Effector memory CD8-positive, alpha-beta T cell (primary cell): ENCODE data around the gene PTGS1.

Source experiments
- ATAC-seq: fragments of 150-1000 bp; cut with Tn5 transposase; replicated peaks from 2 replicates; pipeline ENCODE4 v1.10.0; 2021; ENCODE audit warnings: mild to moderate bottlenecking, moderate library complexity
- DNase-seq, 3 experiments: peaks; one replicate each; pipeline ENCODE4 v3.0.0; 2021
- H3K27ac Mint-ChIP-seq, 2 donors: one replicate each; pipeline ENCODE4 v1.8.0; 2022; ENCODE audit warnings: mild to moderate bottlenecking in 2 of 2, mixed read lengths in 2 of 2, moderate library complexity in 2 of 2
- H3K27me3 Mint-ChIP-seq, 2 donors: one replicate each; pipeline ENCODE4 v1.8.0; 2022; ENCODE audit warnings: mixed read lengths in 2 of 2
- H3K36me3 Mint-ChIP-seq: one replicate; pipeline ENCODE4 v1.8.0; 2022; ENCODE audit warnings: mild to moderate bottlenecking, moderate library complexity, mixed read lengths; ENCODE audit not compliant: insufficient read depth
- H3K4me1 Mint-ChIP-seq, 2 donors: one replicate each; pipeline ENCODE4 v1.8.0; 2022; ENCODE audit warnings: low read depth in 2 of 2, mixed read lengths in 2 of 2
- H3K4me3 Mint-ChIP-seq, 2 donors: one replicate each; pipeline ENCODE4 v1.8.0; 2022; ENCODE audit warnings: mild to moderate bottlenecking in 2 of 2, mixed read lengths in 2 of 2, moderate library complexity in 2 of 2
- H3K9me3 Mint-ChIP-seq, 2 donors: one replicate each; pipeline ENCODE4 v1.8.0; 2022; ENCODE audit warnings: mixed read lengths in 2 of 2

PTGS1 gene

GRCh38 chr9:122336866-122337555 lies 33.8 kb upstream of the PTGS1 start:
- H3K27ac Mint-ChIP-seq = no peak overlapping the region
- peaks cover 23 to 39% of the 10 kb centered on the region in 2 donors for H3K27me3 Mint-ChIP-seq
- H3K9me3 Mint-ChIP-seq = no peaks in the 10 kb centered on the region
- ATAC-seq = no peak
- no peak for DNase-seq
- no peaks in the 10 kb centered on the region for H3K4me1 Mint-ChIP-seq
- H3K4me3 Mint-ChIP-seq = no peak overlapping the region
- no peaks in the 10 kb centered on the region for H3K36me3 Mint-ChIP-seq

DNA sequence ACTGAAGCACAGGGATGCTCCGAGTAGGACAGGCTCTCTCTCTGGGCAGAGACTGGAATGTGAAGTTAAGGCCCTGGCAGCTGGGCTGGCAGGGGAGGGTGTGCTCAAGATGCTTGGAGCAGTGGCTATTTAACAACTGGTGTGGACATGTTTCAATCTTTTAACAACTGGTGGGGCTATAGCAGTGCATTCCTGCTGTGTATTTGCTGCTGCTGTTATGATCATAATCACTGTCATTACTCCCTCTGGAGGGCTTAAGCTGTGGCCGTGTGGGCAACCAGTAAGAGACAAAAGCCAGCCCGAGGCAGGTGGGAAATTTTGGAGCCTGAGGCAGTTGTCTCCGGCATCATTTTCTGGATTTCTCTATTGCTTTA lies 33.3 kb upstream of the PTGS1 start:
- Mint-ChIP-seq H3K4me1 (no peaks in the 10 kb centered on the region), H3K4me3 (no peak overlapping the region), H3K27ac (no peak overlapping the region), H3K36me3 (no peaks in the 10 kb centered on the region), H3K9me3 (no peaks in the 10 kb centered on the region), H3K27me3 (peaks cover 28 to 43% of the 10 kb centered on the region in 2 donors)
- ATAC-seq (no peak), DNase-seq (no peak)

DNA sequence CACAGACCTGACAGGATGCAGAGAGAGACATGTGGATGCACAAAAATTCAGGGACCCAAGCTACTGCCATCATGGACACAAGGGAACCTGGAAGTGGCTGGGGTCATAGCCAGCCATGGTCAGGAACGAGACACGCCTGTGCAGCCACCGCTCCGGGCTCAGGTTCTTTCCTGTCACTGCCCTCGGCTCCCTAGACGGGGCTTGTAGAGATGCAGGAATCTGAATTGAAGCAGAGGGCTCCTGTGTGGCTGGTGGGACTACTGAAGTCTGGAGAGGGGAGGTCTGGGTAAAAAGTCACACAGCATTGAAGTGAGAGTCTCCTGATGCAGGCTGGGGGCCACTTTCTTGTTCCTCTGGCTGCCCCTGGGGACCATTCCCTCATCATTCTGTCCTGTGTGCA lies 32.3 kb upstream of the PTGS1 start:
- H3K4me3 Mint-ChIP-seq = no peak overlapping the region
- H3K9me3 Mint-ChIP-seq = no peaks in the 10 kb centered on the region
- H3K4me1 Mint-ChIP-seq = no peaks in the 10 kb centered on the region
- peaks cover 29 to 53% of the 10 kb centered on the region in 2 donors for H3K27me3 Mint-ChIP-seq
- ATAC-seq (no peak), DNase-seq (no peak)
- H3K36me3 Mint-ChIP-seq = no peaks in the 10 kb centered on the region
- no peak overlapping the region for H3K27ac Mint-ChIP-seq

GRCh38 chr9:122338994-122339393 lies 31.8 kb upstream of the PTGS1 start:
- DNase-seq (no peak), ATAC-seq (no peak)
- Mint-ChIP-seq H3K9me3 (no peaks in the 10 kb centered on the region), H3K4me1 (no peaks in the 10 kb centered on the region), H3K27ac (no peak overlapping the region), H3K27me3 (peaks cover 33 to 57% of the 10 kb centered on the region in 2 donors), H3K36me3 (no peaks in the 10 kb centered on the region), H3K4me3 (no peak overlapping the region)

DNA sequence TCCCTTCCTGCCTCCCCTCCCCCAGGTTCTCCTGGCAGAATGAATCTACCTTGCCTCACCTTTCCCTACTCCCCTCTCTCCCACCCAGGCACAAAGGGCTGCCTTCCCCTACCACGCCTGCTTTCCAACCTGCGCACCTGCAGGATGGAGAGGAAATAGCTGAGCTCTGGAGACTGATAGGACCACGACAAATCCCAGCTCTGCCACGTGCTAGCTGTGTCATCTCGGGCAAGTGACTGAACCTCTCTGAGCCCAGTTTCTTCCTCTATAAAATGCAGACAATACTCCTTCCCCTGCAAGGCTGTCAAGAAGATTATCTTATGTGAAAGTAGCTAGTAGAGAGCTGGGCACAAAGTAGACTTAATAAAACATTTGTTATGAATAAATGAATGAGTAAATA lies 31.2 kb upstream of the PTGS1 start:
- no peak overlapping the region for H3K4me3 Mint-ChIP-seq
- no peak for ATAC-seq

GRCh38 chr9:122340161-122340560 lies 30.7 kb upstream of the PTGS1 start:
- no peak for DNase-seq
- no peaks in the 10 kb centered on the region for H3K36me3 Mint-ChIP-seq
- H3K9me3 Mint-ChIP-seq = no peaks in the 10 kb centered on the region
- no peaks in the 10 kb centered on the region for H3K4me1 Mint-ChIP-seq
- no peak overlapping the region for H3K27ac Mint-ChIP-seq
- peaks cover 39 to 69% of the 10 kb centered on the region in 2 donors for H3K27me3 Mint-ChIP-seq
- no peak overlapping the region for H3K4me3 Mint-ChIP-seq
- ATAC-seq = no peak

More for the DNA sequence above, 31.2 kb upstream of the PTGS1 start:
- H3K9me3 Mint-ChIP-seq = no peaks in the 10 kb centered on the region
- H3K27ac Mint-ChIP-seq = no peak overlapping the region
- no peaks in the 10 kb centered on the region for H3K36me3 Mint-ChIP-seq
- peaks cover 37 to 63% of the 10 kb centered on the region in 2 donors for H3K27me3 Mint-ChIP-seq
- no peaks in the 10 kb centered on the region for H3K4me1 Mint-ChIP-seq
- no peak for DNase-seq

DNA sequence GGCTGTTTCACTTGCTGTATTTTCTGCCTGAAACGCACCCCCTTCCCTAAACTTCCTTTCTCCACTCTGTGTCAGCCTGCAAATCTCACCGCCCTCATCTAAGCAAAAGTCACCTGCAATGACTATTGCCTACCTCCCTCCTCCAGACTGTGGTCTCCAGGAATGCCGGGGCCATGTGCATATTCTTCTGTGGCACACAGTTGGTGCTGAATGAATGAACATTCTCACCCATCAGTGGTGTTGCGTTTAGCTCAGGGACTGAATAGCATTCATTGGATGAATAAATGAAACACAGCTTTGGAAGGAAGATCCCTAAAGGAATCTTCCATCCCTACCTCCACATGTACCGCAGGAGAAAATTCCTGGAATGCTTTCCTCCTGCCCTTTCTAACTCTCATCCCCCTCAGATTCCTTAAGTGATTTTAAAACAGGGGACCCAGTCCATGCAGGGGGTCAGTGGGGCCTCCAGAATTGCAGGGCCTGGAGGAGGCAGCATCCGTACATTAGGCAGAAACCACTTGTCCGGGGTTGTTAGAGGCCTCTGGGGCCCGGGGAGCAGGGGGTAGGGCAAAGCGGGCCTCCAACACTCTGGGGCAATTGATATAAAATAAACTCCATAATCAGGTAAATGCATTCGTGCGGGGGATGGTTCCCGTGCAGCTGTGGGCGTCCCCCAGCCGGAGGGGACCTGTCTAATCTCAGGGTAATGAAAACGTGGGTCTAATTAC lies 28.3 kb upstream of the PTGS1 start:
- ATAC-seq (no peak), DNase-seq (no peak)
- H3K27ac Mint-ChIP-seq = no peak overlapping the region
- H3K9me3 Mint-ChIP-seq = no peaks in the 10 kb centered on the region
- peaks cover 0 to under 1% of the 10 kb centered on the region in 2 donors for H3K4me1 Mint-ChIP-seq
- H3K27me3 Mint-ChIP-seq = peaks cover 51 to 83% of the 10 kb centered on the region in 2 donors
- H3K4me3 Mint-ChIP-seq = no peak overlapping the region
- H3K36me3 Mint-ChIP-seq = no peaks in the 10 kb centered on the region

DNA sequence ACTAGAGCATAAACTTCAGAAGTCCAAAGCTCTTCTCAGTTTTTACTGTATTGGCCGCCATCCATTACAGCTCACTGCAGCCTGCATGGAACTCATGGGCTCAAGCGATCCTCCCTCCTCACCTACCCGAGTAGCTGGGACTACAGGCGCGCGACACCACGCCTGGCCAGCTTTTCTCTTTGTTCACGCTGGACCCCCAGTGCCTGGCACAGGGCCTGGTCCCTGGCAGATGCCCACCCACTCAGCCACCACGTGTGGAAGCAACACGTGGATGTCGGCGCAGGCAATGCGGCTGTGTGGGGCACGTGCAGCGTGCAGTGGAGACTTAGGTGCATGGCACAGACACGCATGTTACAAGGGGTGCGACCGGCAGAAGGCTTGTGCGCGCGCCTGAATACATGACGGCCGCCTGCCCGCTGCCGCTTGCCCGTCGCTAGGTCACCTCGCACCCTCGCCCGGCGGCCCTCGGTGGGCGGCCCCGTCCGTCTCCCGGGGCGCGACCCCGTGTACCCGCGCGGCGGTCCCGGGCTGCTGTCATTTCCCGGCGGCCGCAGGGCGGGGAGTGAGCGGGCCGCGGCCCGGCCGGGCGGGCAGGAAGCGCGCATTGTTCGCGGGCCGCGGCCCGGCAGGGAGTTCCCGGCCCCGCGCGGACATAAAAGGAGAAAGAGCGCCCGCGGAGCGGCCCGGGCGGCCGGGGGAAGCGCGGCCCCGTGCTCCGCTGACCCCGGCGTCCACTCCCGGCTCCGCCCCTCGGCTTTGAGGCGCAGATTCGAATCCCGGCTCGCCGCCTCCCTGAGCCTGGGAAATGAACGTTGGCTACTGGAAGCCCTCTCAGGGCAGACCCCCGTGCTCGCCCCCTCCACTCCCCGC lies 24.1 kb upstream of the PTGS1 start:
- Mint-ChIP-seq H3K27ac (no peak overlapping the region), H3K4me3 (peak overlapping the region; percentile 53 to 72), H3K36me3 (no peaks in the 10 kb centered on the region), H3K4me1 (peaks cover 0 to 4% of the 10 kb centered on the region in 2 donors), H3K9me3 (no peaks in the 10 kb centered on the region), H3K27me3 (peaks cover 72 to 91% of the 10 kb centered on the region in 2 donors)
- DNase-seq (no peak), ATAC-seq (peak; percentile 64)

DNA sequence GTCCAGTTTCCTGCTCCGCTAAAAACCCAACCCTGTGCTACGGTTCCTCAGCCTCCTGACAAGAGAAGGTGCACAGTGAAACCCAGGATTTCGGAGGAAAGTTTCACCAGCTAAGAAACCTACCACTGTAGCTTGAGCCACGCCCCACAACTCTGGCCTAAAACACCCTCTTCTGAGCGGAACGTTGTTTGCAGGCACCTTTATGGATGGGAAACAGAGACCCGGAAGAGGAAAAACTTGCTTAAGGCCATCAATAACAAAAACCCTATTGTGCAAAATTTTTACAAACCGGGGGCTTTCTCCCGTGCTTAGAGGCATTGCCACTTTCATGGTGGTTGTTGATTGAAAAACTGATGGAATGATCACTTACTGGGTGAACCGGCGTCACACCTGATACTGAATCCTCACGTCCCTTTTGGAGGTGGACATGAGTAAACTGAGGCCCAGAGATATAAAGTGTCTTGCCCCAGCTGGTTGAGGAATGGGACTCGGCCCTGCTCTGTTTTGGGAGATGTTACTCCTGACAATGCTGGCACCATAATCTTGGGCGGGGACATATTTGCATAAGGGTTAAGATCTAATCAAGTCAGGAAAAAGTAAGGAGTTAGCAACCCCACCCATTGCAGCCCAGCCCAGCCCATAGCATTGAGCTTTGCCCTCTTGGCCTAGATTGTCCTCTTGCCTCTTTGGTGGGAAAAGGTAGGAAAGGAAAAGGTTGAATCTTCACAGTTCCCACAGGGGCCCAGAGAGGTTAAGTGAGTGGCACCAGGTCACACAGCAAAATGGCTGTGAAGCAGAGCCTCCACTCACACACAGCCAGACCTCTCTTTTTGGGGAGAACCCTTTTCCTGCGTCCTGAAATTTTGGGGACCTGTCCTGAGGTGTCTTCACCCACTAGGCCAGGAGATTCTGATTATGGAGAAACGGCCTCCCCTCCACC lies 23.2 kb upstream of the PTGS1 start:
- H3K27me3 Mint-ChIP-seq = peaks cover 63 to 86% of the 10 kb centered on the region in 2 donors
- peaks cover 0 to 4% of the 10 kb centered on the region in 2 donors for H3K4me1 Mint-ChIP-seq
- no peaks in the 10 kb centered on the region for H3K36me3 Mint-ChIP-seq
- peak overlapping the region; percentile 53 to 72 for H3K4me3 Mint-ChIP-seq
- no peak for ATAC-seq
- DNase-seq = no peak
- H3K9me3 Mint-ChIP-seq = no peaks in the 10 kb centered on the region
- H3K27ac Mint-ChIP-seq = no peak overlapping the region

- Mint-ChIP-seq H3K36me3 (no peaks in the 10 kb centered on the region), H3K4me3 (no peak overlapping the region), H3K9me3 (no peaks in the 10 kb centered on the region), H3K4me1 (peaks cover 0 to 4% of the 10 kb centered on the region in 2 donors), H3K27ac (no peak overlapping the region), H3K27me3 (peaks cover 62 to 79% of the 10 kb centered on the region in 2 donors)
- DNase-seq (no peak), ATAC-seq (no peak)
Measured at GRCh38 chr9:122348288-122348777, 22.5 kb upstream of the PTGS1 start.

DNA sequence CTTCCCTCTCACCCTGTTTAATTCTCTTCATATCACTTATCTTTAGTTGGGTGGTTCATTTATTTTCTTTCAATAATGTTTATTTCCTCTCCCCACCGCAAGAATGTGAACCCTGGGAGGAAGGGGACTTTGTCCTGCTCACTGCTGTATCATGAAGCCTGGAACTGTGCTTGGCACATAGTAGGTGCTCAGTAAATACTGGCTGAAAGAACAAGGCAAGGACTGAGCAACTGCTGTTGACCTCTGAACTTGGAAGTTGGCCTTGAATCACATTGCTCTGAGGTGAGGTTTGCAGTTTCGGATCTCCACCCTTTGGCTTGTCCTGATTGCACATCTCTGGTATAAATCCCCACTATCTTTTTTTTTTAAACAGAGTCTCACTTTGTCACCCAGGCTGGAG lies 22.0 kb upstream of the PTGS1 start:
- no peak for DNase-seq
- peak overlapping the region in 1 of 2 donors; percentile 62 for H3K27ac Mint-ChIP-seq
- peaks cover 60 to 74% of the 10 kb centered on the region in 2 donors for H3K27me3 Mint-ChIP-seq
- H3K9me3 Mint-ChIP-seq = no peaks in the 10 kb centered on the region
- no peaks in the 10 kb centered on the region for H3K36me3 Mint-ChIP-seq
- peak overlapping the region in 1 of 2 donors; percentile 2 for H3K4me3 Mint-ChIP-seq
- no peak for ATAC-seq
- peaks cover 0 to 4% of the 10 kb centered on the region in 2 donors for H3K4me1 Mint-ChIP-seq

GRCh38 chr9:122349201-122349600 lies 21.6 kb upstream of the PTGS1 start:
- H3K36me3 Mint-ChIP-seq = no peaks in the 10 kb centered on the region
- H3K4me1 Mint-ChIP-seq = peaks cover 0 to 4% of the 10 kb centered on the region in 2 donors
- H3K9me3 Mint-ChIP-seq = no peaks in the 10 kb centered on the region
- no peak for ATAC-seq
- H3K4me3 Mint-ChIP-seq = peak overlapping the region in 1 of 2 donors; percentile 2
- peak overlapping the region in 1 of 2 donors; percentile 62 for H3K27ac Mint-ChIP-seq
- no peak for DNase-seq
- H3K27me3 Mint-ChIP-seq = peaks cover 56 to 70% of the 10 kb centered on the region in 2 donors
